ACC112 (cell line): ENCODE data around the gene ZNF628.

Experiments used
- H2AFZ ChIP-seq: fragments of 200-600 bp; sonication (generic); one replicate; pipeline ENCODE4 v1.6.0; 2017; ENCODE audit warnings: antibody characterized with exemption, low read length; ENCODE audit not compliant: unreplicated experiment
- H3K27ac ChIP-seq: fragments of 200-600 bp; sonication (generic); 2 replicates; pipeline ENCODE4 v1.5.1; 2014; ENCODE audit warnings: low read depth, mild to moderate bottlenecking, antibody characterized with exemption, low read length, moderate library complexity
- H3K27me3 ChIP-seq: fragments of 200-600 bp; sonication (generic); 2 replicates; pipeline ENCODE4 v1.6.1; 2014; ENCODE audit warnings: mild to moderate bottlenecking, antibody characterized with exemption, low read length, moderate library complexity, mixed read lengths; ENCODE audit not compliant: insufficient read depth
- H3K36me3 ChIP-seq: fragments of 200-600 bp; sonication (generic); 2 replicates; pipeline ENCODE4 v1.6.1; 2016; ENCODE audit warnings: mild to moderate bottlenecking, antibody characterized with exemption, low read length, moderate library complexity, mixed read lengths; ENCODE audit not compliant: insufficient read depth
- H3K4me1 ChIP-seq: fragments of 200-600 bp; sonication (generic); one replicate; pipeline ENCODE4 v1.6.1; 2016; ENCODE audit warnings: low read length, mixed read lengths; ENCODE audit not compliant: insufficient read depth, unreplicated experiment, control insufficient read depth
- H3K4me3 ChIP-seq: fragments of 200-600 bp; sonication (generic); 2 replicates; pipeline ENCODE4 v1.5.1; 2014; ENCODE audit warnings: mild to moderate bottlenecking, low read depth, low read length
- H3K79me2 ChIP-seq: fragments of 200-600 bp; sonication (generic); one replicate; pipeline ENCODE4 v1.6.0; 2016; ENCODE audit warnings: low read length; ENCODE audit not compliant: control insufficient read depth, unreplicated experiment, insufficient read depth

ZNF628 gene

GRCh38 chr19:55479451-55480230 is 3.2 kb downstream of the ZNF628 start:
- Histone ChIP-seq H3K27me3 (no peaks in the 10 kb centered on the region), H3K79me2 (peaks cover 8% of the 10 kb centered on the region), H2AFZ (no peak overlapping the region), H3K4me3 (no peak overlapping the region), H3K36me3 (no peaks in the 10 kb centered on the region), H3K27ac (no peak overlapping the region), H3K4me1 (peaks cover 9% of the 10 kb centered on the region)

- peaks cover 13% of the 10 kb centered on the region for H3K79me2 ChIP-seq
Measured at GRCh38 chr19:55481148-55481793, 4.9 kb downstream of the ZNF628 start.

GRCh38 chr19:55481794-55482155 is 5.4 kb downstream of the ZNF628 start:
- Histone ChIP-seq H3K79me2 (peaks cover 13% of the 10 kb centered on the region), H3K27ac (no peak overlapping the region), H3K27me3 (no peaks in the 10 kb centered on the region), H3K4me3 (no peak overlapping the region), H3K4me1 (peaks cover 20% of the 10 kb centered on the region), H3K36me3 (no peaks in the 10 kb centered on the region), H2AFZ (no peak overlapping the region)

More at GRCh38 chr19:55481148-55481793, 4.9 kb downstream of the ZNF628 start:
- Histone ChIP-seq H3K27ac (no peak overlapping the region), H3K4me1 (peaks cover 15% of the 10 kb centered on the region), H3K27me3 (no peaks in the 10 kb centered on the region), H3K36me3 (no peaks in the 10 kb centered on the region), H3K4me3 (no peak overlapping the region), H2AFZ (no peak overlapping the region)

GRCh38 chr19:55482156-55482961 is 5.9 kb downstream of the ZNF628 start:
- Histone ChIP-seq H2AFZ (no peak overlapping the region), H3K4me3 (no peak overlapping the region), H3K79me2 (peaks cover 13% of the 10 kb centered on the region)

GRCh38 chr19:55482967-55483705 is 6.7 kb downstream of the ZNF628 start:
- H2AFZ ChIP-seq = no peak overlapping the region

More at GRCh38 chr19:55482156-55482961, 5.9 kb downstream of the ZNF628 start:
- H3K36me3 ChIP-seq = no peaks in the 10 kb centered on the region
- H3K27me3 ChIP-seq = no peaks in the 10 kb centered on the region
- H3K4me1 ChIP-seq = peaks cover 26% of the 10 kb centered on the region
- H3K27ac ChIP-seq = no peak overlapping the region

GRCh38 chr19:55483706-55484592 is 7.5 kb downstream of the ZNF628 start:
- Histone ChIP-seq H3K4me3 (peak overlapping the region; percentile 83), H3K4me1 (peaks cover 28% of the 10 kb centered on the region), H3K27ac (no peak overlapping the region), H3K36me3 (no peaks in the 10 kb centered on the region), H3K79me2 (peaks cover 5% of the 10 kb centered on the region), H3K27me3 (no peaks in the 10 kb centered on the region), H2AFZ (no peak overlapping the region)

More at GRCh38 chr19:55482967-55483705, 6.7 kb downstream of the ZNF628 start:
- Histone ChIP-seq H3K27ac (no peak overlapping the region), H3K4me3 (no peak overlapping the region), H3K27me3 (no peaks in the 10 kb centered on the region), H3K79me2 (peaks cover 7% of the 10 kb centered on the region), H3K4me1 (peaks cover 25% of the 10 kb centered on the region), H3K36me3 (no peaks in the 10 kb centered on the region)

GRCh38 chr19:55484593-55485438 is 8.4 kb downstream of the ZNF628 start, which contains the start of gene NAT14:
TSS of gene NAT14 (plus strand) at chr19:55485188. CDS start at chr19:55485709, 521 bp downstream.
- Histone ChIP-seq H2AFZ (peak within 1 kb of the TSS; percentile 45), H3K79me2 (peaks cover 5% of the 10 kb centered on the region), H3K27ac (peak within 1 kb of the TSS; percentile 87), H3K4me3 (peak within 1 kb of the TSS; percentile 83), H3K36me3 (no peaks in the 10 kb centered on the region), H3K27me3 (no peaks in the 10 kb centered on the region), H3K4me1 (peaks cover 28% of the 10 kb centered on the region)

GRCh38 chr19:55485439-55486011 is 9.1 kb downstream of the ZNF628 start:
- Histone ChIP-seq H3K27me3 (no peaks in the 10 kb centered on the region), H2AFZ (no peak overlapping the region), H3K4me3 (peak overlapping the region; percentile 83), H3K79me2 (peaks cover 5% of the 10 kb centered on the region), H3K27ac (peak overlapping the region; percentile 87), H3K36me3 (no peaks in the 10 kb centered on the region), H3K4me1 (peaks cover 28% of the 10 kb centered on the region)
